CD4-positive, alpha-beta T cell treated with Interleukin-1 beta for 1 hour (primary cell): ENCODE results near the gene DNM3.
"Not testable (repeated sequence)": the region's sequence is repeated elsewhere in the genome, so short reads cannot be mapped to it uniquely, and the experiment has no call there.

Source experiments
- DNase-seq, 2 donors: peaks; one replicate each; pipeline ENCODE4 v3.0.0-alpha.2; 2020 to 2022

DNM3 gene

DNA sequence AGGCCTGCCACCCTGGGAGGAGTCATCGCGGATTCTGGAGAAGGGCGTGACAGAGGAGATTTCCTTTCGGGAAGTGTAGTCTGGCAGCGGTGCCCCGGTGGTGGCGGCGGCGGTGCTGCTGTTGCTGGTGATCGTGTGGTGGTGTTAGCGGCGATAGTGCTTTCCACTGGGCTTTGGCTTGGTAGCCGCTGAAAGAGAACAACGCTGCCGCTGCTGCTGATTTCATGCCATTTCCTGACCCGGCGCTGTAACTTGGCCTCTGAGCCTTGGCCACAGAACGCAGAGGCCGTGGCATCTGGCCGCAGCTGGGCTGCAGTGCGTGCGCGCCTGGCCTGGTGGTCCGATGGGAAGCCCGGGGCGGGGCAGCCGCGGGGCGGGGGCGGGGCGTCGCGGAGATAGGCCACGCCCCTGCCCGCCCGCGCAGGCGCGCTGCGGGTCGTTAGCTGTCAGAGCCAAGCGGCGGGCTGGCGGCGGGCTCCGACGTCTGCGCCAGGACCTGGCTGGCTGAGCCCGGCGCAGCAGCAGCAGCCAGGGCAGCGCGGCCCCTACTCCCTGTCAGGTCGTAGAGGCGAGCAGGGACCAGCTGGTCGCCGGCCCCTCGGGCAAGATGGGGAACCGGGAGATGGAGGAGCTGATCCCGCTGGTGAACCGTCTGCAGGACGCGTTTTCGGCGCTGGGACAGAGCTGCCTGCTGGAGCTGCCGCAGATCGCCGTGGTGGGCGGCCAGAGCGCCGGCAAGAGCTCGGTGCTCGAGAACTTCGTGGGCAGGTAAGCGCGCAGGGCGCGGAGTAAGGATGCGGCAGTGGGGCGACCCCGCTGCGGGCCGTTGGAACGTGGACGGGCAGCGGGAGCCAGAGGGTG, at the start of gene DNM3:
TSS of gene DNM3 (plus strand) at position 449 of the 861 bp plus-strand sequence. CDS start at position 608, 159 bp downstream.
- DNase-seq = peak; percentile 85 to 86

DNA sequence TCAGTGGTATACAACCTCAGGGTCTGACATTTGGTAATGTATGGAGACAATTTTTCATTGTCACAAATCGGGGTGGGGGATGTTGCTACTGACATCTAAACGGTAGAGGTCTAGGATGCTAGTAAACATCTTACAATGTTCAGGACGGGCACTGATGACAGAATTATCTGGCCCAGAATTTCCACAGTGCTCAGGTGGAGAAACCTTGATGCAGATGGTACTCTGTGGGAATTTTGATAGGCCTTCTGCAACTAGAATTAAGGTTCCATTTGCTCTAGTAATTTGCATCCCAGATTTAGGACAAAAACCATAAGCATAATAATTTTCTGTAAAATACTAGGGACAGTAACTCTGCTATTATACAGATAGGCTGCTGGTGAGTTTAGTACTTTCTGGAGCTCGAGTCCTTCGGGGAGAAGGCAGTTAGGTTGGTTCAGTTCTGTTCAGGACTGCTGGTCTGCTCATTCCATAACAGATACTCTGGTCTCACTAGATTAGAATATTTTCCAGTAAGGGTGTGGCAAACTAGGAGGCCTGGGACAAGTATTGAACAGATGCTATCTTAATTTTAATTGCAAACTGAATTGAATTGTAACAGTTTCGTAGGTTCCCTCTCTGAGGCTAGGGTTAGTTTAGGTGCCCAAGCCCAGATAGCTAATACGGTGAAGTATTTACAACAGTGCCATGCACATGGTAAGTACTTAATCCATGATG, 48.5 kb upstream of the DNM3 start:
- no peak for DNase-seq

DNA sequence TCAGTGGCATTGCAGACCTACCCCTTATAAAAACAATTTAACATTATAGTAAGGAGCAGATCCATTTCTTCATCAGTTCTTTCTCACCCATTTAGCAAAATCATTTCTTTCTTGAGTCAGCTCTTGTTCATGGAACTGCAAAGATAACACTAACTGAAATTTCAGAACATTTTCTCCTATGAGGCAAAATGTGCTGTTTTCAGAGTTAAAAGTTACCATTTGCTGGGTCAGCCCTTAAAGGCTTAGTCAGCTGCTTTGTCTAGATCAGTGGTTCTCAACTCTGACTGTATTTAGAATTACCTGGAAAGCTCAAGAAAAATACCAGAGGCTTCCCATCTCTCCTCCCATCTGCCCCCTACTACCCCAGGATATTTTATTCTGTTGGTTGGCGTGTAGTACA, 47.7 kb upstream of the DNM3 start:
- no peak for DNase-seq

DNA sequence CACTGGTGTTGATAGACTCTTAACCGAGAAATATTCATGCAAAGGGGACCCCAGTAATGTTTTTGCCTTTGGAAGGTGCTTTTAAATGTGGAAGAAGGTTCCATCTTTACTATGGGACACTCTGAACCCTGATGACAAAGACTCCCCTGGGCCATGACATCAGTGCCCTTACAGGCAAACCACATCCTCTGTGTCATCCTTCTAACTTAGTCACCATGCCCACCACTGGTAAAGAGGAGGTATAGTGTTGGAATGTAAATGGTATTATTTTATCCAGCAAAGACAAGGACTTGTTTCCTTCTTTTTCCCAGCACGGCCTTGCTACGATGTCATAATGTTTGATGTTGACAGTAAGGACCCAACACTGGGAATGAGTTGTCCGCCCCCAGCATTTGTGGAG, 47.2 kb upstream of the DNM3 start:
- peak in 1 of 2 donors; percentile 19 for DNase-seq

DNA sequence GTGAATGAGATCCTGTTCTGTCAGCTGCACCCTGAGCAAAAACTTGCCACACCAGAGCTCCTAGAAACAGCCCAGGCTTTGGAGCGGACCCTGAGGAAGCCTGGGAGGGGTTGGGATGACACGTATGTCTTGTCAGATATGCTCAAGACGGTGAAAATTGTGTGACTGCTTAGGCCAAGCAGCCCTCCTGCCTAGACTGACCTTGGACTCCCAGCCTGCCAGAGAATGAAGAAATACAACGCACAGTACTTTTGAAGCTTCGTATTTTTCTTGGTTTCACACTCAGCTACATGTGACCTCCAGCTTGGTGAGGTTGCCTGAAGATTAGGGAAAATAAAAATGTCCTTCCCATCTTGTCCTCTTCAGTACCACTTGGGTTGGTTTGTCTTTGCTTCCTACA, 44.7 kb upstream of the DNM3 start:
- no peak for DNase-seq

DNA sequence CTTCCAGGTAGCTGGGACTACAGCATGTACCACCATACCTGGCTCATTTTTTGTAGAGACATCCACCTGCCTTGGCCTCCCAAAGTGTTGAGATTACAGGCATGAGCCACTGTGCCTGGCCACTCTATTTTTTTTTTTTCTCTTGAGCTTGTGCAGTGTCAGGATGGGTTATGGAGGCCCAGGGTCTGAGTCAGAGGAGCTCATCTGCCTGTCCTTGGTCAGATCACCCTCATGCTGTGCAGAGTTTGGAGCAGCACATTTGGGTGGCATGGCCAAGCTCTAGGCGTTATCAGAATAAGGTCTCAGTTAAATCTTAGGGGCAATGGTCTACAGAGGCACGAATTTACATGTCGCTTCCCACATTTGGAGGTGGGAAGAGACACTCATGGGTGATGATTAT, 43.0 kb upstream of the DNM3 start:
- no peak for DNase-seq

DNA sequence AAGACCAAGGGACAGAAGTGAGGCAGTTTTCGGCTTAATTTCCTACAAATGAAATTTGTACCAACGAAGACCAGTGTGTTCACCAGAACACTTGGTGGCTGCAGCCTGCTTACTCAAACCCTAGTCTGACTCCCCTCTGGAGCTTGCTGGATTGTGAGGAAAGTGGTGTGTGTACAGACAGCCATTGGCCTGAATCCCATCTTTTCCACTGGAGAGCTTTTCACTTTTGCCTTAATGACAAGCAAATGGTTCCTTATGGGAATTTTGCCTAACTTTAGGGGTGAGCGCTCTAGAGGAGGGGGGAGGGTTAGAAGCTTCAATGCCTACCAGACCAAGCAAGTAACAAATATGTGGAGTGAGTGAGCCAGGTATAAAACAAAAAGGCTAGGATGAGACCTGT, 42.5 kb upstream of the DNM3 start:
- no peak for DNase-seq

DNA sequence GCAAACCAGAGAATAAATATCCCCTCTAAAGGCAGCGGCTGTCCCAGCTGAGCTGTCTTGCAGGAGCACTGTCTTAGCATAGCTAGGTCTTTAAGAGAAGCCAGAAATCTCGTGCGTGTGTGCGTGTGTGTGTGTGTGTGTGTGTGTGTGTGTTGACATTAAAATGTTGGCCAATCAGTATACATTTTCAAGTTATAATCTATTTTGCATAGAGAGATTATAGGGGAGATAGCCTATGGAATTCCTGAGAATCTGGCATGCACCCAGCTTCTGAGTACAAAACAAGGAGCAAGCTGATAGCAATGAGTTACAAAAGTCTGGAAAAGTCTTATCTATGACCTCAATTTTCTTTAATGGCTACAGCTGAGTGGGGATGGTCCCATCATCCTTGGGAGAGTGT, 42.1 kb upstream of the DNM3 start:
- DNase-seq = no peak

DNA sequence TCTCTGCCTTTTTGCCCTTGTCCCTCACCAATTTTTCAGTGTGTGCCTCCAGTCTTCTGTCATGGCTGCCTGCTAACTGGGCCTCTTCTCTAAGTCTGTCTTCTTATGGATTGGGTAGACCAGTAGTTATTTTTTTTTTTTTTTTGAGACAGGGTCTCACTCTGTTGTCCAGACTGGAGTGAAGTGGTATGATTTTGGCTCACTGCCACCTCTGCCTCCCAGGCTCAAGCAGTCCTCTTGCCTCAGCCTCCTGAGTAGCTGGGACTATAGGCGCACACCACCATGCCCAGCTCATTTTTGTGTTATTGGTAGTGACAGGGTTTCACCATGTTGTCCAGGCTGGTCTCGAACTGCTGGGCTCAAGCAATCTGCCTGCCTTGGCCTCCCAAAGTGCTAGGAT, 41.6 kb upstream of the DNM3 start:
- DNase-seq = not testable (repeated sequence)

DNA sequence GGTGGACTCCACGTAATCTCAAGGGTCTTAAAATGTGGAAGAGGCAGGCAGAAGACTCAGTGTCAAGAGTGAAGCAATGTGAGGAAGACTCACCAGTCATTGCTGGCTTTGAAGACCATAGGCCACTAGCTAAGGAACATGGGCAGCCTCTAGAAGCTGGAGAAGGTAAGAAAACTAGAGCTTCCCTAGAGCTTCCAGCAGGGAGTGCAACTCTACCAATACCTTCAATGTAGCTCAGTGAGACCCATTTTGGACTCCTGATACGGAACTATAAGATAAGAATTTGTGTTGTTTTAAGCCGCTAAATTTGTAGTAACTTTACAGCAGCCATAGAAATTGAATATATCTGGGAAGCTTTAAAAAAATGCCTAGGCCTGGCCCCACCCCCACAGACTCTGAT, 41.0 kb upstream of the DNM3 start:
- DNase-seq = no peak

DNA sequence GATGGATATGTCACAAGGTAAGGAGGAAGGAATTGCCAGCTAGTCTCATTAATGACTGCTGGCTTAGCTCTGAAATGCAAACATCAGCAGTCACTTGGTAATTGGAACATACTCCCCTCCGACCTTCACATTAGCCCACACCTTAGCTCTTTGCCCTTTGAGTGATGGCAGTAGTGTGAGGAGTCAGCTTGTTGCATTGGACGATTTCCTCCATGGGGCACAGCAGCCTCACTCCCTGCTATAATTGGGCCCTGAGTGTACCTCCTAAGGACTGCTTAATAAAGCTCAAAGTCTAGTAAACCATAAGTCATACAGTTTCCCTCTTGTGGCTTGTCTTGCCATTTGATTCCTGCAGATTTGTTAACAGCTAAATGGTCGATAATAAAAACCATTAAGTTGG, 40.4 kb upstream of the DNM3 start:
- DNase-seq = no peak

DNA sequence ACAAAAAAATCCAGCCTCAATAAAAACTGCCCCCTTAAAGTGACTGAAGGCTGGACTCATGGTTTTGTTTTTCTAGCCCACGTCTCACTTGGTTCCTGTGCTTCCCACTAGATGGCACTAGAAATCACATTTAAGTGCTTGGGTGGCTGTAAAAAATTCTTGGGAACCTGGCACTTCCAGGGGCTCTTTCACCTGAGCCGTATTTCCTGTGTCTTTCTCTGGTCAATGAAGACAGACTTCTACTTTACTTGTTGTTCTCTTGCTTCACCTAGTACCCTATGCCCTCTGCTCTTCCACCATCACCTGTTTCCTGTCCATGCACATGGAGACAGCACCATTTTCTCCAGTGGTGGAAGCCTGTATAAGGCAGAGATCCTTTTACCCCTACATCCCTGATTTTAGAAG, 39.8 kb upstream of the DNM3 start:
- peak in 1 of 2 donors; percentile 34 for DNase-seq

DNA sequence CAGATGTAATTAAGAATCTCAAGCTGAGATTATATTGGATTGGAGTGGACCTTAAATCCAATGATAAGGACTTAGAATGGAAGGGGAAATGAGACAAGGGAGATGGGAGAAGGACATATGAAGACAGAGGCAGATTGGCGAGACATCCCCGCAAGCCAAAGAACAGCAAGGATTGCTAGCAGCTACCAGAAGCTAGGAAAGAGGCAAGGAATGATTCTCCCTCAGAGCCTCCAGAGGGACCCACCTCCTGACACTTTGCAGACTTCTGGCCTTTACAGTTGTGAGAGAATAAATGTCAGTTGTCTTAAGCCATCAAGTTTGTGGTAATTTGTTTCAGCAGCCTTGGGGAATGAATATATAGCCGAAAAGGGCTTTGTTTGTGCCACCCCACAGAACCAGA, 39.1 kb upstream of the DNM3 start:
- DNase-seq = no peak

DNA sequence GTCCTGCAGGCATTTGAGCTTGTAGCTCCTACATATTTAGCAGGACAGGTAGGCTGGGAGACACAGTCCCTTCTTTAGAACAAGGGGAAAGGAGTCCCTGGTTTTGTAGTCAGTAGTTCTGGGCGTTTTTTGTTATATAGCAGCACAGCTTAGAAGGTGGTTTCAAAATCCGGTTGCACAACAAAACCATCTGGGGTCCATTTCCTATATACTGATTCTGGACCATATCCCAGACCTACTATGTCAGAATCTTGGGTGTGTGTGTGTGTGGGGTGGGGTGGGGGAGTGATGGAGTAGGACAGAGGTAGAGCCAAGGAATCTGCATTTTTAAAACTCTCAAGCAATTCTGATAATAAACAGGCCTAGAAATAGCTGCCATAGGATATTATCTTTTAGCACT, 38.3 kb upstream of the DNM3 start:
- no peak for DNase-seq

DNA sequence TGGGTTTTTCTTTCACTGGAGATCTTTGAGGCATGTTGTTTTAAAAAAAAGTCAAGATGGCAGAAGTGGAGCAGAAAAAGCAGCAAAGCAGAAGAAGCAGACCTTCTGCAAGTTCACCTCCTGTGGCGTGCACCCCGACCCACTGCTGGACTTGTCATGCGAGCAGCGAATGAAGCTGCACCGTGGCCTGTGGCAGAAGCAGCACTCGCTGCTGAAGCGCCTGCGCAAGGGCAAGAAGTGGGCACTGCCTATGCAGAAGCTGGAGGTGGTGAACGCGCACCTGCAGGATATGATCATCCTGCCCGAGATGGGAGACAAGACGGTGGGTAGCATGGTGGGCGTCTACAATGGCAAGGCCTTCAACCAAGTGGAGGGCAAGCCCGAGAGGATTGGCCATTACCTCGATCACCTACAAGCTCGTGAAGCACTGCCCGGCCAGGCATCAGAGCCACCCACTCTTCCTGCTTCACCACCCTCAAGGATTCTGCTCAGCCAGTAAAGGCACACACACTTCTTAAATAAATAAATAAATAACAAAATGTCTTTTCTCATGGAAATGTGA, 37.8 kb upstream of the DNM3 start:
- no peak for DNase-seq

DNA sequence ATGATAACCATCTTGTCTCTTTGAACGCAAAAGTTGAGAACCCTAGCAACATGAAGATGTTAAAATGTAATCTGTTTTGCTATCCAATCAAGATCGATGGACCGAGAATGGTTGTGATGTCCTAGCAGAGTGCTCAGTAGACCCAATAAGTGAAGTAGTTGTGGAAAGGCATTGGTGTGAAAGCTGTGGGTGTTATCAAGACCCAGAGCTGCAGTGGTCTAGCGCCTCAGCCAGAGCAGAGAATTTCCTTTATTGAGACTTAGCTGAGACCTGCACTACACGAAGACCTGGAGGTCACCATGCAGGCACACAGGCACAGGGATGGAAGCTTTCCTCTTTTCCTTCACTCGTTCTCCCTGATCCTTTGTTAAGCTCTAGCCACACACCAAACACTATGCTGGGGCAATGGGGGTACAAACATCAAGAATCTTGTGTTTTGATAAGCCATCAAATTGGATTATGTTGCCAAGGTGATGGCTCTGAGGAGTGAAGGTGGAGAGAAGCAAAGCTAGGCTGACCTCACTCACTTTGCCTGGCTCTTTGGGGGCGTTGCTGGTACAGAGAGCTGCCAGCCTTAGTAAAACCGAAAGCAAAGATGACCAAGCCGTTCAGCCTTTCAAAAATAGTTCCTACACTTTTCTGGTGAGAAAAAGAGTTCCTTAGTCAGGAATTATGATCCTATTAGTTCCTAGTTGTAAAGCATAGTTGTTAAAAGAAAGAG, 35.7 kb upstream of the DNM3 start:
- peak in 1 of 2 donors; percentile 13 for DNase-seq

DNA sequence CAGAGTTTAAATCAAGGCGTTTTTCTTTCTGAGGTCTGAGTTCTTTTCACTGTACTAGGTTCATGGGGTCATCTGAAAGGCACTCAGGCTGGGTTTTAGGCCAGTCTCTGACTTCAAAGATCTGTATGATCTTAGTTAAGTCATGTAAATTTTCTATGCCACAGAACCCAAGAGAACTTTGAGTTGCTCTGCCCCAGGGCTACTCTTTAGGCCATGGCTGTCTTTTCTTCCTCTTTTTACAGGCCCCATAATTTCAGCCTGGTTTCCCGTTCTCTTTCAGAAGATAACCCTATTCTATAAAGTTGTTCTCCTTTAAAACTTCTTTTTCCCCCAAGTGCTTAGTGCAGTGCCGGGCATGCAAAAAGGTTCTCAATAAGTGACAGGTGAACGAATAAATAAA, 33.7 kb upstream of the DNM3 start:
- DNase-seq = no peak

DNA sequence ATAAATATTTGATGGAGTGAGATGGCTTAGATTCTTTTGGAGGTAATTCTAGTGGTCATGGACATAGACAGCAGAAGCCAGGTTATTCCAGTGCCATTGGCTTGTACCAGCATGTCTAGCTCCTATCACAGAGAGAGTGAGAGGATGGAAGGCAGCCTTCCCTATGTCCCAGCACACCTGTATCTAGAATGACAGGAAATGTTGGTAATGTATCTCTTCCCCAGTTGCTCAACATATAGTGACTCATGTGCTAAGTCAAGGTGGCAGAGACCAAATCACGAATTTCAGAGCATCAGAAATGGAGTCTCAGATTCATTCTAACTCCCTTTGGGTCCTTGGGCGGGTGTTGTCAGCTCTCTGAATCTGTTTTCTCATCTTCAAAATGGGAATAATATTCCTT, 31.5 kb upstream of the DNM3 start:
- no peak for DNase-seq

DNA sequence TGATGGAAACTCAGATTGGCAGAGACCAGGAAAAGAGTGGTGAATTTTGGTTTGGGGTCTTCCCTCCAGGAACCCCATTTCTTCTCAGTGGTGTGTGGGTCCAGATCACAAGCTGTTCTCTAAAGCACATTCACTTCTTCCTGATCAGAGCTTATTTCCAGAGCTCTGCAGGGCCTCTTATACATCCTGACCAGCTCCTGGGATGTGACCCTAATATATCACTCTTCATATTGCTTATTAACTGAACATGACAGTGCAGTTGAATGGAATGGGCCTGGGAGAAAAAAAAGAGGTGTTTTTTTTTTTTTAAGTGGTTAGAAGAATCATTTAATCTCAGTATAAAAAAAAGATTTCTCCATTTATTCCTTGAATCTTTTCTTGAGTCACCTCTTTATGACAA, 29.6 kb upstream of the DNM3 start:
- DNase-seq = no peak

DNA sequence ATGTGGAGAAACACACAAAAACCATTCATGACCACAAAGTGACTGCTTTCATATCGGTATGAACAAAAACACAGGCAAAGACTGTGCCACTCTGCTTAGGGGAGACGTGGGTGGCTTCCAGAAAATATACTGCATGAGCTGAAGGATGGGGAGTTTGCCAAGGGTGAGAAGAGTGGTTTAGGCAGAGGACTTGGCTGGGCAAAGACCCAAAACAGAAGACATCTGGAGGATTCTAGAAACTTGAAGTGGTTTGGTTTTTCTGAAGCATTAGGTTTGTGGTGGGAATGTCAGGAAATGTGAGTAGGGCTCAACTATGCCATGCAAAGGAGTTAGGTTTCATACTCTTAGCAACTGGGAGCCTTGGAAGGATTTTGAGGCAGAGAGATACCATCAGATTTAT, 26.6 kb upstream of the DNM3 start:
- DNase-seq = no peak

DNA sequence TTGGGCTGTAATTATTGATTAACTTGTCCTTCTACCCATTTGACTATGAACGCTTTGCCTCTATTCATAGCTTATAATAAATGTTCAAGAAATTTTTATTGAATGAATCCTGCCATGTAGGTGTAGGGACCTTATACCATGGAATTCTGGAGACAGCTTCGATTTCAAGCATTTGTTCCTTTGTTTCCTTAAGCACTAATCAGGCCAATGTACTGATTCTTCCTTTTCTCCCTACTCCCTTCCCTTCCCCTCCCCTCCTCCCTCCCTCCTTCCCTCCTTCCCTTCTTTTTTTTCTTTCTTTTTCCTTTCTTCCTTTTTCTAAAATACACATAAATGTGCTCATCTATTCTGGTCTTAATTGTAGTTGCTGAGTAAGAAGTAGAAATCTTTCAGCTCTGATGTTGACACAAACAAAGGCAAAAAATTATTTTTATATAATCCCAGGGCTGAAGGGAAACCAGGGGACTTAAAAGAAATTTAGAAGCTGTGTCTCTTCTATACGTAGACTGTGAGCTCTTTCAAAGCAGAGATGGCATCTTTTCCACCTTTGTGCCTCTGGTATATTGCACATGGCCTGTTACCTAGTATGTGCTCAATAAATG, 24.9 kb upstream of the DNM3 start:
- no peak for DNase-seq

DNA sequence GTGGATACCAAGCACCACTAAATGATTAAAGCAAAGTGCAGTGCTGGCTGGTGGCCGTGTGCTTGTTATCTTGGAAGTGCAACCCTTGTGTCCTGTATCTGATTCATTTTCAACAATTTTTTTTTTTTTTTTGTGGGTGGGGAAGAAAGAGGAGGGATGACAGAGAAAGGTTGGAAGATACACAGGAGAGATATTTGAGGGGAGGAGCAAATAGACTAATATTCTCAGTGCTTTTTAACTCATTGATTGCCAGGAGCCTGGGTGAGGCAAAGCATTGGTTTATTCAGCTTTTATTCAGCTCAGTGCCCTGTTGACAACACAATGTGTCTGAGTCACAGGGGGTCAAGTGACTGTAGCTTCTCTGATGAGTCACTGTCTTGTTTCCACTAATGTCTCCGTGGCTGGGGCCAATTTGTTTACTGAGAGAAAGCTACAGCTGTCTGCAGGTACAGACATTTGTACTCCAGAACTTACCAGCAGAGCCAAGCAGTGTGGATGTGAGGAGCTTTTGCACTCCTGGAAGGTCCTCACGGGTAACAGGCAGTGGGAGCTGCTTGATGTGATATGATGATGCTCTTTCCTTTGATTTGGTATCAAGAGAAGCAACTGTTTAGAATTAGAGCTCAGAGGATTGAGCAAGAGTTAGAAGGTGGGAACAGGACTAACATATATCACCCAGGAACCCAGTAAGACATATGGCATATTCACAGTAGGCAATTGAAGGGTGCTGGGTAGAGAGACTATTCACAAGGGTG, 23.6 kb upstream of the DNM3 start:
- no peak for DNase-seq
